Left colon (tissue), 2 donors: ENCODE data around the gene OTUD5. TPM values are rescaled to one million over a fixed set of nuclear protein-coding genes. Genes with fewer than 3 reads are reported as not detected.
"Not testable (repeated sequence)": the region's sequence is repeated elsewhere in the genome, so short reads cannot be mapped to it uniquely, and the experiment has no call there.

ENCODE experiments used
- ATAC-seq: fragments of 200-7000 bp; cut with Tn5 transposase; one replicate; pipeline ENCODE4 v1.9.1; 2020; ENCODE audit warnings: mild to moderate bottlenecking, moderate library complexity
- DNase-seq, 2 donors: peaks; one replicate each; pipeline ENCODE4 v3.0.0-alpha.2; 2020
- intact Hi-C, 2 donors: fragments of 100-400 bp; cut with DNase I in 1 of 2; cut with micrococcal nuclease in 1 of 2; formaldehyde crosslinking; loops; one replicate each; pipeline versions ENCODE4 v1.11.2 to v1.14.0; 2022; cut with DNase I, micrococcal nuclease
- total RNA-seq, 2 donors: library from RNA; stranded (reverse); fragmentation: NEBNext Ultra II Directional; extraction: Animal tissue kit (Norgen Biotek cat#: 25700); gene quantifications; one replicate each; pipeline ENCODE4 v1.2.1, GENCODE V29; 2021
- donor health status: DM: no; HTN: no; CAD: no.
- donor health status: DM: yes; HTN: yes; CAD: no.

OTUD5 gene
- total RNA-seq, 2 donors from 2014 or later, result 37.2 to 44.2 TPM

DNA sequence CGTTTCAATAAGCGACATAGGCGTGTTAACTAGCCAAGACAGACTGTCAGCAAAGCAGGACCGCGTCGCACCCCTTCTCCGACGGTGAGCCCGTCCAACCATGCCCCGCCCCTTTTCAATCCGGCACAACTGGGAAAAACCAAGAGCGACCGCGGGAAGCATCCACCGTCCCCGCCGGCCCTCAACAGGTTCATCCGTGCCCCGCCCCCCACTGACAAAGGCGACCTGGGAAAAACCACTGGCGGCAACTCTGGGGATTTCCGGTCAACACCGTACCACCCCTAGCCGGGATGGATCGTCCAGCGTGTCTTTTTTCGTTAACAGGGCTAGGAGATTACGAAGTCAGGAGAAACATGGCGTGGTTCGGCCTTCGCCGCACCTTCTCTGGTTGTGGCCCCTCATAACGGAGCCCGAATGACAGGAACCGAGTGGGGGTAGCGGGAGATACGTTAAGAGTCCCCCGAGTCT, 60.2 kb downstream of the OTUD5 start:
- peak; percentile 85 to 88 for DNase-seq
- peak; percentile 75 for ATAC-seq
- intact Hi-C loops, result no loop called here

- ATAC-seq (no peak), DNase-seq (no peak)
- intact Hi-C loops, result no loop called here
Observed at GRCh38 chrX:48896611-48897011, 60.8 kb downstream of the OTUD5 start.

DNA sequence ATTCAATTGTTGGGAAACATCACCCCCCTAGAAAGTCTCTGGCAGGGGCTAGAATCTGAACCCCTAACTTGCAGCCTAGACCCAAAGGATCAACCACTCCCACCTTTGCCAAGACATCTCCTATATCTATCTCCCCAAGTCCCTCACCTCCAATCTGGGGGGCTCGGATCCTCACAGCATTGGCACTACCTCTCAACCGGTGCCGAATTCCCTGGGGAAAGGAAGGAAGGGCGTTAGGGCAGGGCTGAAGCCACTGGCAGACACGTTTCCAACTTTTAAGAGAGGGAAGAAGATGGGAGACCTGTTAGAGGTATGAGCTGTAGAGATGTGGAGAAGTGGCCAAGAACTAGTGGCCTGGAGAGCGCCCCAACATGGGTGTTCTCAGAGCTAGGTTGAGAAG, 62.5 kb downstream of the OTUD5 start:
- ATAC-seq (no peak), DNase-seq (no peak)
- intact Hi-C loops, result no loop called here

DNA sequence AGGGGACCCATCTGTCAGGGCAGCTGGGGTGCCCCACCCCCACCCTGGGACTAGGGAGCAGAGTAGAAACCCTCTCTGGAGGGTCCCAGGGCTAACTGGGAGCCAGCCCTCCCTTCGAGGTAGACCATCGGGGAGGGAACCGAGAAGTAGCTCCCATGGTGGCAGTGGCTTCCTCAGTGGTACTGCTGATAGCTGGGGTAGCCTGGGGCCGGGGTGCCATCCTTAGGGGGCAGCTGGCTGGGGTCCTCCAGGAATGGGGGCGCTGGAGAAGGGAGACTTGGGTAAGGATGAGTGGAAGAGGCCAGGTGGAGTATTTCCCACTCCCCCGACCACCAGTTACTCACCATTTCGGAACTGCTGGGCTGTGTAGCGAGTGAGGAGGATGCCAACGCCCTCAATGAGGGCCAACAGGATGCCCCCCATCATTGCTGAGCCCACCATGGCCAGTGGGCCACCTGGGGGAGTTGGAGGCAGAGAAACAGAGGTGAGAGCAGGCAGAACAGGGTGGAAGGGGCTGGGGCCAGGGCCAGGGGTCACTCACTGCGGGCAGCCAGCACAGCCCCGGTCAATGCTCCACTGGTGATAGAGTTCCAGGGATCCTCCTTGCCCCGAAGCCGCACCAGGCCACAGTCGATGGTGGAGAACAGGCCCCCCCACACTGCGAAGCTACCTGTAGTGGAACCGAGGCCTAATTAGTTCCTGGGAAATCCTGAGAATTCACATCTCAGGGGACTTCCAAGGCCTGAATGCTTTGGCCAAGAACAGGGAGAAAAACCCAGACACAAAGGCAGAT, 63.7 kb downstream of the OTUD5 start:
- intact Hi-C loops, result no loop called here
- DNase-seq (no peak), ATAC-seq (no peak)

DNA sequence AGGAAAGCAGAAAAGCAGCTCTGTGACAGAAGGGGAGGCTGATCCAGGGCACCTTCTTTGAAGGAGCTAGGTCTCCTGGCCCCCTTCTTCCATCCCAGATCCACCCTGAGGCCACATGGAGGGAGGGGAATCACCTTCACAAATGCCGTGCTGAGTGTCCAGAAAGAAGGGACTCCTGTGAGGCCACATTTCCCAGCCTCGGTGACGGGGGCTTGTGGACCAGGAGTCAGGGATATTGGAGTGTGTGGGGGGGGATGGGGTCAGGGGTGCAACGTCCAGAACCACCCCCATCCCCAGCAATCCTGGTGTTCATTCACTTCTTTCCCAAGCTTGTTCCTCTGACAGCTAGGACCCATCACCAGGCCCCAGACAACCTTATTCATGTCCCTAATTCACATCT, 64.5 kb downstream of the OTUD5 start:
- intact Hi-C loops, result no loop called here
- DNase-seq (no peak), ATAC-seq (no peak)

- intact Hi-C loops, result no loop called here
- ATAC-seq, result peak; percentile 92
- peak; percentile 88 to 91 for DNase-seq
Observed at GRCh38 chrX:48891402-48892288, 65.8 kb downstream of the OTUD5 start.

- ATAC-seq, result peak; percentile 47
- intact Hi-C loops, result no loop called here
- no peak for DNase-seq
Observed at GRCh38 chrX:48890934-48891401, 66.4 kb downstream of the OTUD5 start.

DNA sequence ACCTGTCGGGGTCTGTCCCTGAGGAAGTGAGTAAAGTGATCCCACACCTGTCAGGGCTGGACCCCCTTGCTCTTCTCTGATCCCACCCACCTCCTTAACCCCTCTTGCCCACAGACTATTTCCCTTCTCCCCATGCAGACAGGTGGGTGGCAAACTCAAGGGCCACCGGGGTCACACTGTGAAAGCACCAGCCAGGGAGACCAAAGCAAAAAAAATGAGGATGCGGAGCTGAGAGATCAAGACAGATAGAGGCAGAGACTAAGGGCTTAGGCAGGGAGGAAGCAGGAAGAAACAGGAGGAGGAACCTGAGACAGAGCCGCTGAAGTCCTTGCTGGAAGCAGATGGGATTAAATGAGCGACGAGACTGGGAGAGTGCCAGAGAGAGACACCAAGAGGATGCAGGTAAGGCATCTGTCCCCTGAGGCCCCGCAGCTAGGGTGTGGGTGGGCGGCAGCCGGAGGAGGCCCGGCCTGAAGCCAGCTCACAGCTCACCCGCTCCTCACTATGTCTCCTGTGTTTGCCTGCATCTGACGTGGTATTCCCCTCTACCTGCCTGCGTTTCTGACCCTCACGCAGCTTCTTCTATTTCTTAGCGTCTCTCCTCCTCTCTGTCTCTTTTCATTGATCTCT, 67.0 kb downstream of the OTUD5 start:
- no peak for DNase-seq
- intact Hi-C loops, result no loop called here
- peak; percentile 6 for ATAC-seq

- intact Hi-C loops, ATAC-seq, DNase-seq: not testable (repeated sequence)
Observed at GRCh38 chrX:48886586-48886985, 70.8 kb downstream of the OTUD5 start.

DNA sequence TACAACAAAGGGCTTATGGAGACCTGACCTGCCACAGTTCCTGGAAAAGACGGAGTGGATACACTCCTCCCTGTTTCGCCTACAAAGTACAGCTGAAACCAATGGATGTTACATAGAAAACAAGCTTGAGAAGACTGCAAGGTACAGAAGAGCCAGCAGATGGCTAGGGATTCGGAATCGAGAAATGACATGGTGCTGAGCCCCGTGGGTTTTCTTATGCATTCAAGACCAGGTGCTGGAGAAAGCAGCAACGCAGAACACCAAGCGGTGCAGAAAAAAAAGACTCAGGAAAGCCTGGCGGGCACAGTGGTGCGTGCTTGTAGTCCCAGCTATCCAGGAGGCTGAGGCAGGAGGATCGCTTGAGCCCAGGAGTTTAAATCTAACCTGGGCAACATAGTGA, 73.7 kb downstream of the OTUD5 start:
- no peak for DNase-seq
- no peak for ATAC-seq
- intact Hi-C loops, result no loop called here

DNA sequence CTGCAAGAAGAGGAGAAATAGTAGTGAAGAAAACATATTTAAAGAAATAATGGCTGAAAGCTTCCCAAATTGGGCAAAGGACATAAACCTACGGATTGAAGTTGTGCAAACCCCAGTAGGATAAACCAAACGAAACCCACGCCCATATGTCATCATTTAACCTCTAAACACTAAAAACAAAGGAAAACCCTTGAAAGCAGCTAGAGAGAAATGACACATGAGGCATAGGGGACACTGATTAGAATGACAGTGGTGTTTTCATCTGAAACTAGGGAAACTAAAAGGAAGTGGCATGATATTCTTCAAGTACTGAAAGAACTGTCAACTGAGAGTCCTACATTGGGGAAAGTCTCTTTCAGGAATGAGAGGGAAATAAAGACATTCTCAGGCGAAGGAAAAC, 80.5 kb downstream of the OTUD5 start:
- DNase-seq, intact Hi-C loops, ATAC-seq: not testable (repeated sequence)

Other genes starting within 250 kb of the OTUD5 start
- 10 to 100 TPM in 1 of 2 donors, 1 to 10 TPM in 1; 9.5 to 11.4 TPM for gene GLOD5, start 195.9 kb downstream of the OTUD5 start, total RNA-seq
- not detected for gene GATA1, start 171.0 kb downstream of the OTUD5 start, total RNA-seq
- gene HDAC6, start 155.5 kb downstream of the OTUD5 start, total RNA-seq, result 10 to 100 TPM; 78.9 to 91.8 TPM
- not detected for gene ERAS, start 131.1 kb downstream of the OTUD5 start, total RNA-seq
- 10 to 100 TPM in 1 of 2 donors, 1 to 10 TPM in 1; 8.8 to 21.4 TPM for gene PCSK1N, start 122.0 kb downstream of the OTUD5 start, total RNA-seq
- gene TIMM17B, start 59.8 kb downstream of the OTUD5 start, total RNA-seq, result 10 to 100 TPM; 44.6 to 46.7 TPM
- 10 to 100 TPM; 68.8 to 70.5 TPM for gene PQBP1, start 59.7 kb downstream of the OTUD5 start, total RNA-seq
- 10 to 100 TPM; 50.0 to 60.6 TPM for gene SLC35A2, start 46.0 kb downstream of the OTUD5 start, total RNA-seq
- 10 to 100 TPM; 11.6 to 20.4 TPM for gene PIM2, start 38.6 kb downstream of the OTUD5 start, total RNA-seq
- under 1 TPM; 0.61 to 0.76 TPM for gene KCND1, start 14.2 kb upstream of the OTUD5 start, total RNA-seq
- 10 to 100 TPM; 37.1 to 45.0 TPM for gene GRIPAP1, start 44.7 kb upstream of the OTUD5 start, total RNA-seq
- gene TFE3, start 85.8 kb upstream of the OTUD5 start, total RNA-seq, result 10 to 100 TPM; 23.2 to 26.6 TPM
- 10 to 100 TPM; 15.0 to 15.7 TPM for gene CCDC120, start 101.4 kb upstream of the OTUD5 start, total RNA-seq
- gene PRAF2, start 116.4 kb upstream of the OTUD5 start, total RNA-seq, result 1 to 10 TPM; 4.2 to 5.9 TPM
- 10 to 100 TPM; 39.7 to 57.7 TPM for gene WDR45, start 122.3 kb upstream of the OTUD5 start, total RNA-seq
- 10 to 100 TPM; 21.7 to 23.8 TPM for gene GPKOW, start 166.1 kb upstream of the OTUD5 start, total RNA-seq
- 10 to 100 TPM; 13.9 to 15.7 TPM for gene MAGIX, start 205.2 kb upstream of the OTUD5 start, total RNA-seq
- gene PLP2, start 214.3 kb upstream of the OTUD5 start, total RNA-seq, result 100 to 1,000 TPM; 140 to 142 TPM
- 10 to 100 TPM; 11.5 to 15.1 TPM for gene PRICKLE3, start 228.8 kb upstream of the OTUD5 start, total RNA-seq
- 1 to 10 TPM; 4.6 to 6.9 TPM for gene SYP, start 242.6 kb upstream of the OTUD5 start, total RNA-seq